Stimulated activated CD8-positive, alpha-beta memory T cell treated with anti-CD3 and anti-CD28 coated beads, Interleukin-12 subunit alpha, Interleukin-12 subunit beta, amount 100 ng/mL, for 24 hours (primary cell): ENCODE results near the gene LYSMD2.

Experiments used
- DNase-seq: peaks from one replicate; pipeline ENCODE4 v3.0.0-alpha.2; 2020; ENCODE audit errors: extremely low read depth

LYSMD2 gene

GRCh38 chr15:51751697-51752683 is 14.5 kb upstream of the LYSMD2 start:
- DNase-seq = no peak

GRCh38 chr15:51750792-51751696 is 13.6 kb upstream of the LYSMD2 start, which contains the start of gene TMOD2:
TMOD2 (plus strand) TSS chr15:51751597; CDS start chr15:51766442, 14,845 bp downstream.
- no peak for DNase-seq

GRCh38 chr15:51750186-51750585 is 12.7 kb upstream of the LYSMD2 start:
- no peak for DNase-seq

GRCh38 chr15:51749307-51749706 is 11.9 kb upstream of the LYSMD2 start:
- no peak for DNase-seq

- DNase-seq = no peak
Measured at GRCh38 chr15:51739061-51739712, 1.7 kb upstream of the LYSMD2 start.

- DNase-seq = no peak
Measured at GRCh38 chr15:51738553-51738952, 1.1 kb upstream of the LYSMD2 start.

GRCh38 chr15:51736751-51737521 is 519 bp downstream of the LYSMD2 start:
- DNase-seq = no peak

GRCh38 chr15:51736069-51736468 is 1.4 kb downstream of the LYSMD2 start:
- no peak for DNase-seq

- no peak for DNase-seq
Measured at GRCh38 chr15:51735228-51736010, 2.0 kb downstream of the LYSMD2 start.

GRCh38 chr15:51732646-51733045 is 4.8 kb downstream of the LYSMD2 start:
- no peak for DNase-seq

- DNase-seq = no peak
Measured at GRCh38 chr15:51731549-51732267, 5.7 kb downstream of the LYSMD2 start.

- no peak for DNase-seq
Measured at GRCh38 chr15:51727141-51727897, 10.1 kb downstream of the LYSMD2 start.

GRCh38 chr15:51726302-51727073 is 11.0 kb downstream of the LYSMD2 start:
- DNase-seq = no peak

GRCh38 chr15:51724673-51725072 is 12.8 kb downstream of the LYSMD2 start:
- DNase-seq = no peak

- DNase-seq = no peak
Measured at GRCh38 chr15:51724199-51724598, 13.3 kb downstream of the LYSMD2 start.

- no peak for DNase-seq
Measured at GRCh38 chr15:51721199-51721960, 16.1 kb downstream of the LYSMD2 start.
